Stimulated activated CD8-positive, alpha-beta memory T cell treated with anti-CD3 and anti-CD28 coated beads, Interleukin-15, amount 100 ng/mL, for 24 hours (primary cell): ENCODE results near the gene DNAH2.

Experiments used
- DNase-seq: peaks from one replicate; pipeline ENCODE4 v3.0.0-alpha.2; 2020; ENCODE audit warnings: low read depth

DNAH2 gene

GRCh38 chr17:7721612-7722011 lies 4.1 kb downstream of the DNAH2 start:
- no peak for DNase-seq

DNA sequence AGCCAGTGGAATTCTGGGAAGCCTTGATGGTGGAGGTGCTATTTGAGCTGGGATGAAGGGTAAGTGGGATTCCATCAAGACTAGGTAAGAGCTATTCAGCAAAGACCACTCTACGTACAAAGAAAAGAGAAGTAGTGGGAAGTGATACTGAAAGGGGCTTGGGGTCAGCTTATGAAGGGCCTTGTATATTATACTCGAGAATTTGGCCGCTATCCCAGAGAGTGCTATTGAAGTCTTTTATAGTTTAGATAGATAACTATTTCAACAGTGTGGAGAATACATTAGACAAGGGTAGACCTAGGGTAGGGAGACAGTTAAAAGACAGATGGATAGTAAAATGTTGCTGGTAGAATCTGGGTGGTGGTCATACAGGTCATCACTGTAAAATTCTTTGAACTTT lies 10.3 kb downstream of the DNAH2 start:
- DNase-seq = no peak

GRCh38 chr17:7729816-7730215 lies 12.3 kb downstream of the DNAH2 start:
- DNase-seq = no peak

- DNase-seq = no peak
Observed at GRCh38 chr17:7732981-7733539, 15.5 kb downstream of the DNAH2 start.

GRCh38 chr17:7737601-7738000 lies 20.1 kb downstream of the DNAH2 start:
- DNase-seq = no peak

- DNase-seq = no peak
Observed at GRCh38 chr17:7739746-7740145, 22.2 kb downstream of the DNAH2 start.

GRCh38 chr17:7740481-7741001 lies 23.0 kb downstream of the DNAH2 start:
- no peak for DNase-seq

- no peak for DNase-seq
Observed at GRCh38 chr17:7742729-7743128, 25.2 kb downstream of the DNAH2 start.

- DNase-seq = no peak
Observed at GRCh38 chr17:7744416-7744815, 26.9 kb downstream of the DNAH2 start.

GRCh38 chr17:7745748-7746470 lies 28.4 kb downstream of the DNAH2 start:
- no peak for DNase-seq

GRCh38 chr17:7747635-7748071 lies 30.1 kb downstream of the DNAH2 start:
- no peak for DNase-seq

DNA sequence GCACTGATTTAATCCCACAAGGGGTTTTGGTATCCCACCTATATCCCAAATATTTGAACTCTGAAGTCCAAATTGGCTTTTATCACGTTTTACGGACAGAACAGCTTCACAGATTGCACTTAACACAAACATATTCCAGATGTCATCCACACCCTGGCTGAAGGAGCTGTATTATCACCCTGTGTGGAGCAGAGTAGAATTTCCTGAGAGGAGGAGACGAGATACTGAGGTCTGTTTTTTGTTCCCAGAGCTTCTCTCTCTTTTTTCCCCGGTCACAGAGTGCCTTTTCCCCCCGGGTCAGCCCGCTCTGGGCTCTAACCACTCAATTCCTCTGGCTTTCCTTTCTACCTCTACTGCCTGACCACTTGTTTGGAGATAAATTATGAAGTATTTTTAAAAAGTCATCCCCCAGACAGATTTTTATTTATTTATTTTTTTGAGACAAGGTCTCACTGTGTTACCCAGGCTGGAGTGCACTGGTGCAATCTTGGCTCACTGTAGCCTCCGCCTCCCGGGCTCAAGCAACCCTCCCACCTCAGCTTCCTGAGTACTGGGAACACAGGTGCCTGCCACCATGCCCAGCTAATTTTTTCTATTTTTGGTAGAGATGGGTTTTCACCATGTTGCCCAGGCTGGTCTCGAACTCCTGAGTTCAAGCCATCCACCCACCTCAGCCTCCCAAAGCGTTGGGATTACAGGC lies 30.7 kb downstream of the DNAH2 start:
- DNase-seq = no peak

DNA sequence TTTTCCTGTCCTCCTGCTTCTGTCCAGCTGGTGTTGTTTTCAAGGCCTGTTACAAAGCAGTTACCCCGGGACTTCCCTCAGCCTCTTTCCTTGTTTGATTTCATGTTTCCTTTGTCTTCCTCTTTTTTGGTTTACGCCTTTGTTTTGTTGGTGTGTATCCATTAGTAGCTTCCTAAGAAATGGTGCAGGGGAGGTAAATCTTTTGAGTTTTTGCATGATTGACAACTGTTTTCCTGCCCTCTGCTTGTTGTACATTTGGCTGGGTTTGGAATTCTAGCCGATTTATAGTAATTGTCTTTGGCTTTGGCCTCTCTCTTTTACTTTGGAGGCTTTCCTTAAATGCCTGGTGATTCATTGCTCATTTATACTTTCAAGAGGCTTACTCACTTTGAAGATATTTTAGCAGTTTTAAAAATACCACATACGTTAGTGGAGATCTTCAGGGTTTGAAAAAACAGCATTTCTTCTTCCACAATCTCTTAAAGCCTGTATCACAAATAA lies 32.8 kb downstream of the DNAH2 start:
- no peak for DNase-seq

- DNase-seq = no peak
Observed at GRCh38 chr17:7754656-7755055, 37.1 kb downstream of the DNAH2 start.

DNA sequence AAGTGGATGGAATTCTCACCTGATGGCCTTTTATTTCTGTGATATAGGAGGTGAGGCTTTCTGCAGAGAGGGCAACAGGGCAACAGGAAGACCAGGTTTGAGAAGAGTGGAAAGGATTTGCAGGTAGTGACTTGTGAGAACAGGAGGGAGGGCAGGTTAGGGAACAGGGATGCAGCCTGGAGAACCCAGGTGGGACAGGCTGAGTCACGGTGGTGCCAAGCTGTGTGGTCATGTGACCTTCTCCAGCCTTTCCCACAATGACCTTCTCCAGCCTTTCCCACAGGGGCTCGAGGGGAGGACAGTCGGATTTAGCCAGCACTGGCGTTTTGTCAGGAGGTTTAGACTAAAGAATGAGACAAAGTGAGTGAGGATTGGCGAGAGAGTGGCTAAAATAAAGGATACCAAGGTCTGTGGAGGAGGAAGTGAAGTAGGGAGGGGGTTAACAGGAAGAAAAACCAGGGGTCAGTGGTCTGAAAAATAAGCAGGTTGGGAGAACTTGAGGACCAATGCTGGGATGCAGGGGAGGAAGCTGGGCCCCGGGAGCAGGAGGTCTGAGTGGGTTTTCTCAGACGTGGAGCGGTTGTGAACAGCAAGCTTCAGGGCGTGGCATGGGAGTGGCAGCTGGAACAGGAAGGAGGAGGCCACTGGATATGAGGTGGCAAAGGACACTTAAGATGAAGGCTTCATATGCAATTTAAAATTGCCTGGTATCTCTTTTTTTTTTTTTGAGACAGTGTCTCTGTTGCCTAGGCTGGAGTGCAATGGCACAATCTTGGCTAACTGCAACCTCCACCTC lies 37.7 kb downstream of the DNAH2 start:
- no peak for DNase-seq

GRCh38 chr17:7756968-7757367 lies 39.4 kb downstream of the DNAH2 start:
- DNase-seq = no peak

DNA sequence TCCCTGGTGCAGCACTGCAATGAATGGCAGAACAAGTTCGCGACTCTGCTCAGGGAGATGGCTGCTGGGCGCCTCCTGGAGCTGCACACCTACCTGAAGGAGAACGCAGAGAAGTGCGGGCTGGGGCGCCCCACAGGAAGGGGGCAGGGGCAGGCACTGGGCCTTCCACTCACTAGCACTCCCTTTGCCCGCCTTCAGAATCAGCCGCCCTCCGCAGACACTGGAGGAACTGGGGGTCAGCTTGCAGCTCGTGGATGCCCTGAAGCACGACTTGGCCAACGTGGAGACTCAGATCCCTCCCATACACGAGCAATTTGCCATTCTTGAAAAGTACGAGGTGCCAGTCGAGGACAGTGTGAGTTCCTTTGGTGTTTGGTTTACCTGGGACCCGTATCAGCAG lies 46.4 kb downstream of the DNAH2 start:
- no peak for DNase-seq

DNA sequence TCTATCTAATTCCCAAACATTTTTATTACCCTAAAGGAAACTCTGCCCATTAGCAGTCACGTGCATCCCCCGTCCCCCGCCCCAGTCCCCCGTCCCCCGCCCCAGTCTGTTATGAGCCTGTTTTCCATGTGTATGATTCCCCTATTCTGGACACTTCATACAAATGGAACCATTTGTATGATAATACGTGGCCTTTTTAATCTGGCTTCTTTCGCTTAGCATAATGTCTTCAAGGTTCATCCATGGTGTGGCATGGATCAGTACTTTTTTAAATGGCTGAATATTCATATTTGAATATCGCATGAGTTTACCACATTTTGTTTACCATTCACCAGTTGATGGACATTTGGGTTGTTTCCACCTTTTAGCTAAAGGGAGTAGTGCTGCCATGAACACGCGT lies 49.5 kb downstream of the DNAH2 start:
- DNase-seq = no peak

DNA sequence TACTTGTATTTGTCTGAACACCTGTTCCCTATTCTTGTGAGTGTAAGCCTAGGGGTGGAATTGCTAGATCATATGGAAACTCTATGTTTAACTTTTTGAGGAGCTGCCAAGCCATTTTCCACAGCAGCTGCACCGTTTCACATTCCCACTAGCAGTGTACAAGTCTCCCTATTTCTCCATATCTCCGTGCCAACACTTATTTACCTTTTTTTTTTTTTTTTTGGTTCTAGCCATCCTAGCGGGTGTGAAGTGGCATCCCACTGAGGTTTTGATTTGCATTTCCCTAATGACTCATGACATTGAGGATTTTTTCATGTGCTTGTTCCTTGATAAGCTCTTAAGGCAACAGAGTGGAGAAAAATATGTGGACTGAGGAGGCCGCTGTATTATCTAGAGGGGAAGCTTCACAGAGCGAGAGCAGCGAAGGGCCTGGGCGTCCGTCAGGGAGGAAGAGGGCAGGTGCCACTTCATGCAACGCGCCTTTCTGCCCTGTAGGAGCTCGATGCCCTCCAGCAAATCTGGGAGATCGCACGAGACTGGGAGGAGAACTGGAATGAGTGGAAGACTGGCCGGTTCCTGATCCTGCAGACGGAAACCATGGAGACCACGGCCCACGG lies 50.0 kb downstream of the DNAH2 start:
- no peak for DNase-seq

- DNase-seq = no peak
Observed at GRCh38 chr17:7769854-7770253, 52.3 kb downstream of the DNAH2 start.

DNA sequence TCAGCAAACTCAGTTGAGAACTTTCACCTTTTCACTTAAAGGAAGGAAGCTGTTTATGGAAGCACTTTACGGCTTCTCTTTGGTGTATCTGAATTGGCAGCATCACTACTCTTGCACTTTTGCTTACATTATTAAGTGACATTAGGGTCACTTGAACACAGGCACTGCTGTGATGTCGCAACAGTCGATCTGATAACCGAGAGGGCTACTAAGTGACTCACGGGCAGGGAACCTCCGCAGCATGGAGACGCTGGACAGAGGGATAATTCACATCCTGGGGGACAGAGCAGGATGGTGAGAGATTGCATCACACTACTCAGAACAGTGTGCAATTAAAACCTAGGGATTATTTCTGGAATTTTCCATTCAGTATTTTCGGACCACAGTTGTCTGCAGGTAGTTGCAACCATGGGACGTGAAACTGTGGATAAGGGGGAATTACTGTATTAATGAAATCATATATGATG lies 56.5 kb downstream of the DNAH2 start:
- no peak for DNase-seq

- DNase-seq = no peak
Observed at GRCh38 chr17:7775051-7775450, 57.5 kb downstream of the DNAH2 start.
